CD4-positive, alpha-beta T cell treated with Interleukin-10 for 1 hour (primary cell): ENCODE data around the gene OLFM1.
"Not testable (repeated sequence)": the region's sequence is repeated elsewhere in the genome, so short reads cannot be mapped to it uniquely, and the experiment has no call there.

Experiments used
- DNase-seq: peaks from one replicate; pipeline ENCODE4 v3.0.0-alpha.2; 2020

Gene OLFM1

GRCh38 chr9:135135929-135136315 is 48.5 kb downstream of the OLFM1 start:
- no peak for DNase-seq

DNA sequence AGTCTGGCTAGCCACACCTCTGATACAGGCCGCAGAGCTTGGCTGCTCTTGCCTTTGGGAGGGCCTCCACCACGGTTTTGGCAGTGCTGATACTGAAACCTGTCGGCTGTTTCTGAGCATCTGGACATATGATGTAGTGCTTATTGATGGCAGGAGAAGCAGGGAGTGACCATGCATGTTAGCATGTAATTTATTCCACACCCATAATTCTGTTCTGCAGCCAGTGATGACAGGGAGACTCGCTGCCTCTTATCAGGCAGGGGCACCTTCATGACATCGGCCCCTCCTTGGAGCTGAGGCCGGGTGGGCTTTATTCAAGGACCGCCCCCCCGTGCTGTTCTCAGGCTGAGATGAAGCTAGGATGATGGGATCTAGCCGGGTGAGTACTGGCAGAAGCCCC is 49.0 kb downstream of the OLFM1 start:
- DNase-seq, result no peak

- no peak for DNase-seq
Measured at GRCh38 chr9:135136991-135137832, 49.7 kb downstream of the OLFM1 start.

GRCh38 chr9:135138078-135138855 is 50.8 kb downstream of the OLFM1 start:
- DNase-seq, result no peak

GRCh38 chr9:135139366-135139959 is 52.0 kb downstream of the OLFM1 start:
- no peak for DNase-seq

DNA sequence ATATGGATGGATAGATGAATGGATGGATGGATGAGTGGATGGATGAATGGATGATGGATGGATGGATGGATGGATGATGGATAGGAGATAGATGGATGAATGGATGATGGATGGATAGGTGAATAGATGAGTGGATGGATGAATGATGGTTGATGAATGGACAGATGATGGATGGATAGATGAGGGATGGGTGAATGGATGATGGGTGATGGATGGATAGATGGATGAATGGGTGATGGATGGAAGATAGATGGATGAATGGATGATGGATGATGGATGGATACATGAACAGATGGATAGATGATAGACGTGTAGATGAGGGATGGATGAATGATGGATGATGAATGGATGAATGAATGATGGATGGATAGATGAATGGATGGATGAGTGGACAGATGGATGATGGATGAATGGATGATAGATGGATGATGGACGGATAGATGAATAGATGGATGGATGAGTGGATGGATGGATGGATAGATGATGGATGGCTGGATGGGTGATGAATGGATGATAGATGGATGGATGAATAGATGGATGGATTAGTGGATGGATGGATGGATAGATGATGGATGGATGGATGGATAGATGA is 53.8 kb downstream of the OLFM1 start:
- DNase-seq, result no peak

DNA sequence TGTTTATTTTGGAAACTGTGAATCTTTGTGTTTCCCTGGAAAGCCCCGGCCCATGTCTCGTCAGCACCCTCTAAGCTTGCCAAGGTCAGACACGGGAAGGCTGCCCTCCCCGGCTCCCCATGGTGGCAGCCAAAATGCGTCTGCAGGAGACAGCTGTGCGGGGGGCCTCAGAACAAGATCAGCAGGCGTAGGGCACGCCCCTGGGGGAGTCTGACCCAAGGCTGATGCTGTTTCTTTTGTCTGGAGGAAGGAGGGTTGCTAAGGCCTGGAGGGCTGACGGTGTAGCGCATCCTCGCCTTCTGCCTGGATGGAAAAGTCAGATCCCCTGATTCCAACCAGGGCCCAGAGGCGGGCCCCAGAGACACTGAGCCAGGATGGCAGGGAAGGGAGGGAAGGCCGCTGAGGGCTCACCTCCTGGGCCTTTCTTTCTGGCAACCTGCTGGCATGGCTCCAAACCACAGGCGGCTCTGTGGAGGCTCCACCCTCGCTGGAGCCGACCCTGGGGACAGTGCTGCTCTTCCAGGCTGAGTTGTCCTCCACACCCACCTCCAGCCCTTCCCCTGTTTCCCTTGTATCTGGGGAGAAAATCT is 57.2 kb downstream of the OLFM1 start:
- no peak for DNase-seq

- no peak for DNase-seq
Measured at GRCh38 chr9:135145312-135145711, 57.8 kb downstream of the OLFM1 start.

DNA sequence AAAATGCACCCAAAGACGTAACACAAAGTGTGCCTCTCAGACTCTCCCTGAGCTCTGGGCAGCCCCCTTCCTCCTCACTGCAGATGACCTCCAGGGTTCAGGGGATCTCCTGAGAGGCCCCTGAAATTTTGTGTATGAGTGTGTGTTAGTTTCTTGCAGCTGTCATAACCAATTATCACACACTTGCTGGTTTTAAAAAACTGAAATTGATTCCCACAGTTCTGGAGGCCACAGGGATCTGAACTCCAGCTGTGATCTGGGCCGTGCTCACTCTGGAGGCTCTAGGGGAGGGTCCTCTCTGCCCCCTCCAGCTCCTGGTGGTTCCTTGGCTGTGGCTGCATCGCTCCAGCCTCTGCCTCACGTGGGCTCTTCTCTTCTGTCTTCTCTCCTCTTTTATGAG is 58.8 kb downstream of the OLFM1 start:
- DNase-seq, result no peak

DNA sequence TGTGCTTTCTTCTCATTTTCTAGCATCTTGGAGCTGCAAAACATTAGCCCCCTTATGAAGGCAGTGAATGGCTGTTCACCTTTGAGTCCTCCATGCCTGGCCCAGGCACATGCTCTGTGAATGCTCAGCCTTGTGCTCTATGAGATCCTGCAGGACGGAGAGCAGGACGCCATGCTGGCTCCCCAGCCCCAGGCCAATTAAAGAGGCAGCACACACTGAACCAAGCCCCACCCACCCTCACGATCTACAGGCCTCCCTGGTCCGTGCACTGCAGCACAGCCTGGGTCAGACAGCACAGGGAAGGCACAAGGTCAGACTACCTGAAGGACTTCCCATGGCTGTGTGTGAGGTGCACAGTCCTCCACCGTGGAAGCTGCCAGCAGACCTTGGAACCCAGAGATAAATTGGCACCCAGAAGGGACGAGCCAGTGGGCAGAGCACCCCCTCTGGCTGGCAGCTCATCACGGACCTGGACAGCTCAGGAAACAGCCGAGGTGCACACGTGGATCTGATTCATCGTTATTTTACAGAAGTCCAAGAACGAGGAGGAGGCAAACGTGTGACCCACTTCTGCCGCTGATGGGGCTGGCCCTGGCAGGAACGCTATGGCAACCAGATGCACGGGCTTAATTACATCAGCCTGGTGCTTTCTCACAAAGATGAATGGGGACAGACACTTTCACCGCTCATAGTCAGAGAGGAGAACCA is 59.5 kb downstream of the OLFM1 start:
- no peak for DNase-seq

GRCh38 chr9:135147474-135147805 is 60.0 kb downstream of the OLFM1 start:
- DNase-seq, result no peak

DNA sequence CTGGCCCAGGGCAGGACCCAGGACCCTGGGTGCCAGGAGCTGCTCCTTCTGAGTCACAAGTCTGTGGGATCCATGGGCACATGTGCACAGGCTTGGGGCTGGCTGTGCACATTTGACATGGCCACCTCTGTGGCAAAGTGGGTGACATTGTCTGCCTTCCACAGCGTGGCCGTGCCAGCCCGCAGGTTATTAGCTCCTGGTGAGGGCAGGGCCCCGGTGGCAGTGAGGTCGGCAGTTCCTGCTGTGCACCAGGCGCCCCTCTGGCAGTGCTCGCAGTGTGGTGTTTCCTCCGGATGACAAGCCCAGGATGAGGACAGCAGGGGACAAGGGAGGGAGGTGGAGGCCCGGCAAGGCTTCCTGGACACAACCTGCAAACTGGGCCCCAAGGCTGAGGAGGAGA is 60.5 kb downstream of the OLFM1 start:
- no peak for DNase-seq

- DNase-seq, result no peak
Measured at GRCh38 chr9:135148386-135148785, 60.9 kb downstream of the OLFM1 start.

DNA sequence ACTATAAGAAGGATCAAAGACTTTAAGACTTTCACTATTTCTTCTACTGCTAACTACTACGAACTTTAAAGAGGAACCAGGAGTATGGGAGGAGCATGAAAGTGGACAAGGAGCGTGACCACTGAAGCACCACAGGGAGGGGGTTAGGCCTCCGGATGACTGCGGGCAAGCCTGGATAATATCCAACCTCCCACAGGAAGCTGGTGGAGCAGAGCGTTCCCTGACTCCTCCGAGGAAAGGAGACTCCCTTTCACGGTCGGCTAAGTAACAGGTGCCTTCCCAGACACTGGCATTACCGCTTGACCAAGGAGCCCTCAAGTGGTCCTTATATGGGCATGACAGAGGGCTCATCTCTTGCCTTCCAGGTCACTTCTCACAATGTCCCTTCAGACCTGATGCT is 62.4 kb downstream of the OLFM1 start:
- not testable (repeated sequence) for DNase-seq

GRCh38 chr9:135150981-135151380 is 63.5 kb downstream of the OLFM1 start:
- DNase-seq, result no peak

DNA sequence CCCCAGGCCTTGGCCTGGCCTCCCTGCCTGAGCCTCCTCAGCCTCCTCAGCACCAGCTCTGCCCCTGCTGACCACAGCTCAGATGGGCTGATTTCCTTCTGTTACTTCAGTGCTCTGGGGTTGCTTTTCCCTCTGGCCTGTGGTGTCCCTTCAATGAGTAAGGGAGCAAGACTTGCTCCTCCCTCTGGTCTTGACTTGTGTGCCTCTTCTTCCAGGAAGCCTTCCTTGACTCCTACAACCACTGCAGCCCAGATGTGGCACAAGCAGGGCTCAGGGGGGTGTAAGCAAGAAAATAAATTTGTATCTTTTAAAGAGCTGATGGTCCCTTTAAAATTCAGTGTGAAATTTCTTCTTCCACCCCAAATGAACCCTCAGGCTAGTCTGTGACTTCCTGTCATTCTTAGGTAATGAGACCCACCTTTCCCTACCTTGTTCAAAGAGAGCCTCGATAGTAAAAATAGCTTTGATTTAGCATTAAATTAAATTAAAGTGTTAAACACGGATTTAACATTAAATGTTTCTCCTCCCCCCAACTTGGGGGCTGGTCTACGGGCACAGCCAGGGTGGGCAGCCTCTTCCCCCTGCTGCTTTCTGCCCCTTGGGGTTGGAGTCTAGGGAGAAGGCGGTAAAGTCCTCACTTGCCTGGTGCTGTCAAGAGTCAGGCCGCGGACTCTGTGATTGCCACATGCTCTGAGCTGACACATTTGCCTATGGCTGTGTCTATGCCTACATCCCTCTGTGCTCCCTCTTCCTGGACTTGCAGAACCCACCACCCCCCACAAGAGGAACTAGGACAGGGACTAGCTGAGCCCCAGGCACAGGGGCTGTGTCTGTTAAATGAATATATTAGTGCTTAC is 64.5 kb downstream of the OLFM1 start:
- no peak for DNase-seq

- DNase-seq, result no peak
Measured at GRCh38 chr9:135152614-135153334, 65.3 kb downstream of the OLFM1 start.

DNA sequence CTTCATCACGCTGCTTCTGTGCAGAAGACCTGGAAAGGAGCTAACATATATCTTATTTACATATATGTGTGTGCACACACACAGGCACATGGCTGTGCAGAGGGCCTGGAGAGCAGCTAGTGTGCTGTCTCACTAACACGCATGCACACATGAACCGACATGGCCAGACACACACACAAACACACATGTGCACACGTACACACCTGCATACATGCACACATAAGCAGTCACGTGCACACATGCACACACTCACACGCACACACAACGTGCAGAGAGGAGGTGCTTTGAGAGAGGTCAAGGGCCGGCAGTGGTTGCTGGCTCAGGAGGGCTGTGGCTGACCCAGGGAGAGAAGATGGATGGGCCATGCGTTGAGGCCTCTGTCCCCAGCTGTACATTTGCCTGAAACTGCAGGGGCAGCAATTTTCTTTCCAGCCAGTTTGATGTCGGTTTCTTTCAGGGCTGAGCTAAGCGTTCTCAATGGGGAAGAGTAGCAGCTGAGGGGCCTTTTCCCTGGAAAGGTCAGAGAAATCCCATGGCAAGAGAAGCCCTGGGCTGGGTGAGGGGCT is 66.7 kb downstream of the OLFM1 start:
- DNase-seq, result no peak

DNA sequence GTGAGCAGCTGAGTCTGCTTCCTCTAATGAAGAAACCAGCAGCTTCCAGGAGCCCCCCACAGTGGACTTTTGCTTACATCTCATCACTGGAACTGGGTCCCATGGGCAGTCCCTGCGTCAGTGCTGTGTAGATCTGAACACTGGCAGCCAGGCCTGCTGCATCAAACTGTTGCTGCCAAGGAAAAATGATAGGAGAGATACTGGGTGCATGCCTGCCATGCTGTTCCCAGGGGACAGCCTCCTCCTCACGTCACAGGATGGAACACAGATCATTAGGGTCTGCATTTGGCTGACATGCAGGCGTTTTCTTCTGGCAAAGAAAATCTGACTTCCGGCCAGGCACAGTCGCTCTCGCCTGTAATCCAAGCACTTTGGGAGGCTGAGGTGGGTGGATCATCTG is 67.9 kb downstream of the OLFM1 start:
- DNase-seq, result no peak
